IPS-20b (cell line): ENCODE data around the gene TESK2.

ENCODE experiments used
- H3K27ac ChIP-seq: one replicate; pipeline ENCODE4 v1.5.1; 2013; ENCODE audit warnings: low read length
- H3K27me3 ChIP-seq: 2 replicates; pipeline ENCODE4 v1.6.1; 2013; ENCODE audit warnings: mild to moderate bottlenecking, low read length, inconsistent platforms; ENCODE audit not compliant: insufficient read depth
- H3K36me3 ChIP-seq: 2 replicates; pipeline ENCODE4 v1.6.1; 2013; ENCODE audit warnings: low read depth, mild to moderate bottlenecking, inconsistent platforms, low read length, moderate library complexity; ENCODE audit not compliant: insufficient read depth
- H3K4me1 ChIP-seq: 2 replicates; pipeline ENCODE4 v1.6.1; 2013; ENCODE audit warnings: mild to moderate bottlenecking, control low read depth, inconsistent platforms, low read length, moderate library complexity; ENCODE audit not compliant: insufficient read depth
- H3K4me3 ChIP-seq: 2 replicates; pipeline ENCODE4 v1.5.1; 2013; ENCODE audit warnings: mild to moderate bottlenecking, low read length, inconsistent platforms
- H3K9ac ChIP-seq: 2 replicates; pipeline ENCODE4 v1.6.1; 2013; ENCODE audit warnings: low read depth, mild to moderate bottlenecking, inconsistent platforms, low read length, moderate library complexity
- H3K9me3 ChIP-seq: 2 replicates; pipeline ENCODE4 v1.6.1; 2013; ENCODE audit warnings: mild to moderate bottlenecking, low read depth, low read length, inconsistent platforms; ENCODE audit not compliant: insufficient read depth

Gene TESK2

DNA sequence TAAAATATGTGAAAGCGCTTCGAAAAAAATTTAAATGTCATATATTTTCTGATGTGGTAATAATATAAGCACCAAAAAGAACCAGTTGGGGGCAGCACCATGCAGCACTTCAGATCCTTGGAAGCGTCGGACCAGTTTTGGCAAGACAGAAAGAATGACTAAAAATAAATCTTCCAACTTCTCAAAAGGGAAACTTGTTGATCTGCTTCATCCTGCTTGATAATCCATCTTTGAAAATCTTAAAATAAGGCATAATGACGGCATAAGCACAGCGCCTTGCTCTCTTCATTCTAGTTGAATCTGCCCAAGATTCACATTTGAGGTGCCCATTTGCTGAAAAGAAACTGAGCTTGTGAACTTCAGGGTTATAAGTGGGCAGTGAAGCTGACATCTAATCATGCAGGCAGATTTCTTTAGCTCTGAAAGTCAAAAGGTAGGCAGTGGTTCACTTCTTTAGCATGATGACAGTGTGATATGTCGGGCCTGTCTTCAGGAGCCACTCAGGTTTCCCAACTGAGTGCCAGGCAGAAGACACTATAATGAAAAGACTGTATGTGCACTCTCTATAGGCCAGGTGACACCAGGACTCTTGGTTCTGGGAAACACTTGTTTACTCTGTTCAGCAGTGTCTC lies 131.0 kb downstream of the TESK2 start:
- H3K27ac ChIP-seq, result no peak overlapping the region
- H3K9ac ChIP-seq, result peak overlapping the region; percentile 14; the same call in 1 of the 2 replicates
- no peaks in the 10 kb centered on the region for H3K27me3 ChIP-seq
- no peaks in the 10 kb centered on the region for H3K9me3 ChIP-seq
- H3K4me1 ChIP-seq, result peaks cover 8% of the 10 kb centered on the region
- H3K36me3 ChIP-seq, result no peaks in the 10 kb centered on the region
- H3K4me3 ChIP-seq, result peak overlapping the region; percentile 4; the same call in 1 of the 2 replicates

DNA sequence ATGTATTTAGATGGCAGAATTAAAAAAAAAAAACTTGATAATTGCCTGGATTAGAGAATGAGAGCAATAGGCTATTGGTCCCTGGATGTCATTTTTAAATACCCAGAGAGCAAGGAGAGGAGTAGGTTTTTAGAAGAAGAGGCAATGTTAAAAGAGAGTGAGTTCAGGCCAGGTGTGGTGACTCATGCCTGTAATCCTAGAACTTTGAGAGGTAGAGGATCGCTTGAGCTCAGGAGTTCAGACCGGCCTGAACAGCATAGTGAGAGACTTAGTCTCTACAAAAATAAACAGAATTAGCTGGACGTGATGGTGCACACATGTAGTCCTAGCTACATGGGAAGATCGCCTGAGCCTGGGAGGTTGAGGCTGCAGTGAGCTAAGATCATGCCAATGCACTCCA lies 134.8 kb downstream of the TESK2 start:
- Histone ChIP-seq H3K27me3 (no peaks in the 10 kb centered on the region), H3K27ac (no peak overlapping the region), H3K9me3 (no peaks in the 10 kb centered on the region), H3K9ac (no peak overlapping the region), H3K4me1 (peaks cover 5% of the 10 kb centered on the region), H3K4me3 (no peak overlapping the region), H3K36me3 (no peaks in the 10 kb centered on the region)

DNA sequence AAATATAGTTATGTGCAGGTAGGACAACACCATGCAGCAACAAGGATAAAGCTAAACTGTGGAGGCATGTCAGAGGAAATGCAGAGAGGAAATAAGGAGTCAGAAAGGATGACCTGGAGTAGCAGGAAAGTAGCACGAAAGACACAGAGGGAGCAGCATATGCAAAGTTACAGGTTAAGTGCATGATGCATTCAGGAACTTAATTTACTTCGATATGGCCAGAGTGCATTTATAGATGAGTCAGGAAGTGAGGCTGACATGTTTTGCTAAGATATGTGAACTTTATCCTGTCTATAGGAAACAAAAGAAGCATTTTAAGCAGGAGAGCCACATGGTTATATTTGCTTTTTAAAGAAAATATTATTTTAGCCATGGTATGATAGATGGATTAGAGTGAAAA lies 135.3 kb downstream of the TESK2 start:
- Histone ChIP-seq H3K27ac (no peak overlapping the region), H3K4me3 (no peak overlapping the region), H3K9me3 (no peaks in the 10 kb centered on the region), H3K4me1 (peaks cover 5% of the 10 kb centered on the region), H3K36me3 (no peaks in the 10 kb centered on the region), H3K9ac (no peak overlapping the region), H3K27me3 (no peaks in the 10 kb centered on the region)

DNA sequence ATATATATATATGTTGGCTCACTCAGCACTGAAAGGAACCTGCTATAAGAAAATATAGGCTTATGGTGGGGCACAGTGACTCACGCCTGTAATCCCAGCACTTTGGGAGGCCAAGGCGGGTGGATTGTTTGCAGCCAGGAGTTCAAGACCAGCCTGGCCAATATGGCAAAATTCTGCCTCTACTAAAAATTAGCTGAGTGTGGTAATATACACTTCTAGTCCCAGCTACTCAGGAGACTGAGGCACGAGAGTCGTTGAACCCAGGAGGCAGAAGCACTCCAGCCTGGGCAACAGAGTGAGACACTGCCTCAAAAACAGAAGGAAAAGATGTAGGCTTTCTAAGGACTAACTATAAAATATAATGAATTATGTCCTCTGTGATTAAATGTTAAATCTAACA lies 136.1 kb downstream of the TESK2 start:
- H3K4me3 ChIP-seq, result no peak overlapping the region
- no peaks in the 10 kb centered on the region for H3K9me3 ChIP-seq
- no peaks in the 10 kb centered on the region for H3K36me3 ChIP-seq
- no peaks in the 10 kb centered on the region; the same call in 1 of the 2 replicates for H3K4me1 ChIP-seq
- H3K27ac ChIP-seq, result no peak overlapping the region
- no peak overlapping the region for H3K9ac ChIP-seq
- no peaks in the 10 kb centered on the region for H3K27me3 ChIP-seq

DNA sequence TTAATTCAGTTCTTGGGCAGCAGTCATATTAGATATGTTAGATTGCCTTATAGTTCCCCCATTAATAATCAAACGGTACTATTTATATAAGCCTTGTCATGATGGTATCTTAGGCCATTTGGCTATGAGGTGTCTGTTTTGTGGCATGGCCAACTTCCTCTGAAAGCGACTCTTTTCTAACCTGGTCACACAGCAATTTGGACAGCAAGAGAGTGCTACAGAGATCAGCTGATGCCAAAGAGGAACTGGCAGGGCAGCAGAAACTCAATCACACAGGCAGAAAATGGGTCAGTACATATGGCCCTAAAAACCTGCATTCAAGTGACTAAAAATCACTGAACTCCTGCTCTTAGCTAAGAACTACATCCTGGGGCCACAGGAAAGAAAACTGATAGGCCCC lies 137.3 kb downstream of the TESK2 start:
- Histone ChIP-seq H3K4me1 (no peaks in the 10 kb centered on the region), H3K9me3 (no peaks in the 10 kb centered on the region), H3K27me3 (no peaks in the 10 kb centered on the region), H3K4me3 (no peak overlapping the region), H3K9ac (no peak overlapping the region), H3K36me3 (no peaks in the 10 kb centered on the region), H3K27ac (no peak overlapping the region)

DNA sequence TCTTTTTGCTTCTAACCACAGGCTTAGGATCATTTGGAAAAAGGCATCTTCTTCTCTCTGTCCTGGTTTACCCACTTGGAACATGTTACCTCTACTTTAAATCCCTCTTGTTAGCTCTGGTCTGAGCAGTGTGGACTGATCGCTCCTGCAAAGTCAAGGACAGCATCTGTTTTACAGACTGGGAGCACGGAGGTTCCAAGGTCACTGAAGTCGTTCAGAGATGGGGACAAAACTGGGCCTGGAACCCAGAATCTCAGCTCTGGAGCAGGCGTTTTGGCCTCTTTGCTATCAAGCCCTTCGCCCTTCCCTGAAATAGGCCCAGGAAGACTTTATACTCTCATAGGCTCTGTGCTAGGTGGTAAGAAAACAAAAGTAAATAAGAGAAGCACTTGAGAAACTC lies 139.5 kb downstream of the TESK2 start:
- Histone ChIP-seq H3K4me3 (no peak overlapping the region), H3K36me3 (peaks cover 1% of the 10 kb centered on the region; the same call in 1 of the 2 replicates), H3K9ac (no peak overlapping the region), H3K27ac (no peak overlapping the region), H3K4me1 (no peaks in the 10 kb centered on the region), H3K27me3 (no peaks in the 10 kb centered on the region), H3K9me3 (no peaks in the 10 kb centered on the region)

DNA sequence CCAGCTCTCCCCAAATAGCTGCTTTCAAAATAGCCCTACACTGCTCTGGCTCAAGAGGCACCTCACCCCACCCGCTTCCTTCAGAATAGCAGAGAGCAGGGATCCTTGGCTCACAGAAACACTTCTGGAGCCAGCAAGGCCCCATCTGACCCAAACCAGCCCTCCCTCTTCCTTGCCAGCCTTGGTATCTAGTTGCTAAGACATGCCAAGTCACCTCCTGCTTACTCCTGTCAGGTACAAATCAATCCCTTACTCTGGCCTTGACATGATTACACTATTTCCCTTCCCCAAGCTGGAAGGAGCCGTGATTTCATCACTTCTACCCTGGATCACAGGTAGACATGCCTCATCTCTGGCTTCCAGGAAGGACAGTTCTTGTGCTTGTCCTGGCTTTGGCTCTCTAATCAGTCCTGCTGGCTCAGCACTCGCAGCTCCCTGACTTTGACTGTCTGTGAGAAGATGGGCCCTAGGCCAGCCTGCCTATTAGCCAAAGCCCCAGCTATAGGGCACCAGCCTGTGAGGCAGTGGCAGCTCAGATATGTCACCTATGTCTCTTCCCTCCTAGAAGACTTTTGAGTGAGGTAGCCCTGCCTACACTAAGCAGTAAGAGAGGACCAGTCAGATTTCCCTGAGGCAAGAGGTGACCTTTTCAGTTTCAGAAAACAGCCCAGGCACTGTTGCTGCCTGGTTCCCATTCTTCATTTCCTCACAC lies 141.8 kb downstream of the TESK2 start:
- peaks cover 22% of the 10 kb centered on the region for H3K36me3 ChIP-seq
- H3K27ac ChIP-seq, result no peak overlapping the region
- no peak overlapping the region for H3K9ac ChIP-seq

DNA sequence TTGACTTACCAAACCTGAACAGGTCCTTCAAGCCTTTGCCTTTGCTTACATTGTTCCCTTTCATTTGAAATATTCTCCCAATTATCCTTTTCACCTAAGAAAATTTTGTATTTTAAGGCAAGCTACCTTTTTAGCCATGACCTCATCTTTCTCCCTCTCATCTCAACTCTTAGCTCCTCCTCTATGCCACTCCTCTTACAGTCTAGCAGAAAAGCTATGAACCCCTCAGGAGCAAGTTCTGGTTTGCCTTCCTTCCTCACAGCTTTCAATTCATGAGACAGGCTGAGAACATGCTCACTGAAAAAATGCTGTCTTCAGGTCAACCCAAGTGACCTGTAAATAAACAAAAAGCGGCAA lies 142.4 kb downstream of the TESK2 start:
- no peak overlapping the region for H3K9ac ChIP-seq
- H3K27ac ChIP-seq, result no peak overlapping the region
- peaks cover 27% of the 10 kb centered on the region for H3K36me3 ChIP-seq

More for the DNA sequence above, 141.8 kb downstream of the TESK2 start:
- H3K4me1 ChIP-seq, result no peaks in the 10 kb centered on the region
- H3K4me3 ChIP-seq, result no peak overlapping the region
- no peaks in the 10 kb centered on the region for H3K9me3 ChIP-seq
- H3K27me3 ChIP-seq, result no peaks in the 10 kb centered on the region

DNA sequence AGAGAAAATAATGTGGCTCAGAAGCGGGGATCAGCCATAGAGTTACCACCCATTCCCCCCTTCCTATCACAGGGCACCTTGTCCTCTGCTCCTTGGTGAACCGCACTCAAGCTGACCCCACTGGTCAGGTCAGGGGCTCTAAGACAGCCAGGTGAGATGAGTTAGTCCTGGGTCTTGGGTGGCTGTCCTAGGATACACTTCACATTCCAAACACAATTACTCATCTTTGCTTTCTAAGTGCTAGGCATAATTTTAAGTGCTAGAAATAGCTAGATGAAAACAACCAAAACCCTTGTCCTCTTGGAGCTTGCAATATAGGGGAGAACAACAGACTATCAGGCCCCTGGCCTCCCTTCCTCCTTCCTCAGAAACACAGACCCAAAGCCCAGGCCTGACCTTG lies 142.9 kb downstream of the TESK2 start:
- Histone ChIP-seq H3K4me3 (no peak overlapping the region), H3K9ac (no peak overlapping the region), H3K27me3 (no peaks in the 10 kb centered on the region), H3K27ac (no peak overlapping the region), H3K36me3 (peaks cover 33% of the 10 kb centered on the region), H3K4me1 (no peaks in the 10 kb centered on the region), H3K9me3 (no peaks in the 10 kb centered on the region)

More for the DNA sequence above, 142.4 kb downstream of the TESK2 start:
- H3K4me1 ChIP-seq, result no peaks in the 10 kb centered on the region
- H3K27me3 ChIP-seq, result no peaks in the 10 kb centered on the region
- no peaks in the 10 kb centered on the region for H3K9me3 ChIP-seq
- no peak overlapping the region for H3K4me3 ChIP-seq

DNA sequence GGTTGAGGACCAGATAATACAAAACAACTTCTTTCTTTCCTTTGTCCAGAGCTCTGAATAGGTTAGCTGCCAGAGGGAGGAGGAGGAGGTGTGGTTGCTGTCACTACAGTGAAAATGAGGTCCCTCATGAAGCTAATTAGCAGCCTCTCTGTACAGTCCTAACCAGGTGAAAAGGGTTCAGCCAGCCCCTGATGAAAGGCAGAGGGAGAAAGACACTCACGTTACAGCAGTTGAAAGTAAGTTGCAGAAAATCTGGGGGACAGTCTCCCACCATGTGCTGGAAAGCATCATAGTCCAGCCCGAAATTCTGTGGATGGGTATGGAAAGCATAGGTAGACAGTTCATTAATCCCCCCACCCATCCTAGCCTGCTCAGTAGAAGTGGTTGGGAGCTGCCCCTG lies 144.5 kb downstream of the TESK2 start:
- H3K27me3 ChIP-seq, result no peaks in the 10 kb centered on the region
- no peaks in the 10 kb centered on the region for H3K4me1 ChIP-seq
- H3K36me3 ChIP-seq, result peaks cover 48% of the 10 kb centered on the region
- no peak overlapping the region for H3K27ac ChIP-seq
- no peaks in the 10 kb centered on the region for H3K9me3 ChIP-seq
- no peak overlapping the region for H3K9ac ChIP-seq
- H3K4me3 ChIP-seq, result no peak overlapping the region

DNA sequence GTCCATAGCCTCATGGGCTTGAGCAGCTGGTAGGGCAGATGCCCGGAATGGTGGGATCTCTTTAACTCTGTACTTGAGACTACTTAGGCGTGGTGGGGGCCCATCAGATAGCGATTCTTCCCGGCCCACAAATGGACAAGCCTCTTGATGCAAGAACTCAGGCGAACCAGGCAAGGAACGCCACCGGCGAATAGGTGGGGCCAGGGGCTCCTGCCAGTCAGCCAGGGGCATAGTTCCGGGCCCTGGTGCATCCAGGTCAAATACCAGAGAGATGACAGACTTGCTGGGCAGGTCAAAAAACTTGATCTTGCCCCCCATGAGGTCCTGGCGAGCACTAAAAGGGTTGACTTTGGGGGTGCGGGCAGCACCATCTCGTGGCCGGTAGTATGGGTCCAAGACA lies 145.9 kb downstream of the TESK2 start:
- Histone ChIP-seq H3K27me3 (no peaks in the 10 kb centered on the region), H3K4me3 (no peak overlapping the region), H3K9me3 (no peaks in the 10 kb centered on the region), H3K9ac (no peak overlapping the region), H3K4me1 (peaks cover 7% of the 10 kb centered on the region), H3K27ac (no peak overlapping the region), H3K36me3 (peaks cover 53% of the 10 kb centered on the region)

DNA sequence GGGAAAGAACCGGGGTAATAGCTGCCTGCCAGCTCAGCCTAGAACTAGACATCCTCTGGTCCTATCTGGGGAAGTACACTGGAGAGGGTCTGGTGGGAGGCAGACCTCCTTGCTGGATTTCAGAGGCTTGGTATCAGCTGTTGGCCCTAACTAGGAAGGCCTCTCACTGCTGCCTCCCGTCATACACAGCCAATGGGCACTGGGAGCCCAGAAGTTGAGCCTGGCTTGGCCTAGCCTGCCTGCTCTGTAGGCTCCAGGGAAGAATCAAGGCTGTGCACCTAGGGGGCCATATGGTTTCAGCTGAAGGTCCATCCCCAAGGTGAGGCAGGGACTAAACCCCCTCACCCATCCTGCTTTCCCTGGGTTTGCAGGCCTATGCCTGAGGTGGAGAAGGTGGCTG lies 146.5 kb downstream of the TESK2 start:
- H3K27ac ChIP-seq, result no peak overlapping the region
- H3K9ac ChIP-seq, result no peak overlapping the region
- no peaks in the 10 kb centered on the region for H3K9me3 ChIP-seq
- peaks cover 53% of the 10 kb centered on the region for H3K36me3 ChIP-seq
- H3K27me3 ChIP-seq, result no peaks in the 10 kb centered on the region
- H3K4me3 ChIP-seq, result no peak overlapping the region
- H3K4me1 ChIP-seq, result peaks cover 7% of the 10 kb centered on the region
